Nephron (organoid): Measurements from ENCODE around the gene GPR33.

Source experiments
- H3K27ac Mint-ChIP-seq, 3 experiments: 2 replicates each; pipeline ENCODE4 v1.8.0; 2020; ENCODE audit warnings: mixed read lengths in 3 of 3, mild to moderate bottlenecking in 2 of 3, moderate library complexity in 1 of 3
- H3K27me3 Mint-ChIP-seq: 2 replicates; pipeline ENCODE4 v1.8.0; 2021; ENCODE audit warnings: low read depth, mild to moderate bottlenecking, moderate library complexity, mixed read lengths
- H3K36me3 Mint-ChIP-seq: 2 replicates; pipeline ENCODE4 v1.8.0; 2020; ENCODE audit warnings: low read depth, mixed read lengths
- H3K4me1 Mint-ChIP-seq: 2 replicates; pipeline ENCODE4 v1.8.0; 2020; ENCODE audit warnings: mixed read lengths
- H3K4me3 Mint-ChIP-seq, 3 experiments: 2 replicates each; pipeline ENCODE4 v1.8.0; 2020; ENCODE audit warnings: mild to moderate bottlenecking in 3 of 3, mixed read lengths in 3 of 3, moderate library complexity in 2 of 3
- H3K9me3 Mint-ChIP-seq: 2 replicates; pipeline ENCODE4 v1.8.0; 2020; ENCODE audit warnings: mixed read lengths
- CTCF ChIP-seq, 3 experiments: fragments of 200-600 bp; sonication (generic); IDR thresholded peaks; one replicate each; pipeline ENCODE4 v1.5.0; 2021; ENCODE audit warnings: antibody characterized with exemption in 3 of 3; ENCODE audit not compliant: unreplicated experiment in 3 of 3

GPR33 gene

DNA sequence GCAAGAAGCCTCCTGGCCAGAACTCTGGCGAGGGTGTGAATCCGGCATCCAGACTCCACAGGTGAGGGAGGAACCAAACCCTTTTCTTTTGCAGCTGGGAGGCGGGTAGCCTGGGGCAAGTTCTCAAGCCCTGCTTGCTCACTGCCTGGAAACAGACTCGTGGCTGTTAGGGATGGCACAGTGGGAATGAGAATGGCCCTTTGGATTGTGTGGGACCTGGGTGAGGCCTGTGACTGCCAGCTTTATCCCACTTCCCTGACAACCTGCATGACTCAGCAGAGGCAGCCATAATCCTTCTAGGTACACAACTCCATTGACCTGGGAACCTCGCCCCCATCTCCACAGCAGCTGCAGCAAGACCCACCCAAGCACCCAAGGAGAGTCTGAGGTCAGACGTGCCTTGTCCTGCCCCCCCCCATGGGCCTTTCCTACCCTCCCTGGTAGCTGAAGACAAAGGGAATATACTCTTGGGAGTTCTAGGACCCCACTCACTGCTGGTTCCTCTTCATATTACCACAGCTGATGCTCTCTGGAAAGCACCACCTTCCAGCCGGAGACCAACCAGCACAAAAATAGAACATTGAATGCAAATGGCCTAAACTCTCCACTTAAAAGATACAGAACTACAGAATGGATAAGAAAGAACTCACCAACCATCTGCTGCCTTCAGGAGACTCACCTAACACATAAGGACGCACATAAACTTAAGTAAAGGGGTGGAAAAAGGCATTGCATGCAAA is 5.1 kb upstream of the GPR33 start:
- TF ChIP-seq CTCF (IDR thresholded peaks at IDR 0.05; ENCODE audit: unreplicated experiment in 3 of 3) = no peak
- Mint-ChIP-seq H3K27me3 (peaks cover 11% of the 10 kb centered on the region), H3K27ac (no peak overlapping the region), H3K4me1 (no peaks in the 10 kb centered on the region), H3K9me3 (peaks cover 20% of the 10 kb centered on the region), H3K4me3 (no peak overlapping the region), H3K36me3 (no peaks in the 10 kb centered on the region)

- TF ChIP-seq CTCF (IDR thresholded peaks at IDR 0.05; ENCODE audit: unreplicated experiment in 3 of 3) = no peak
- peaks cover 11% of the 10 kb centered on the region for H3K27me3 Mint-ChIP-seq
Measured at GRCh38 chr14:31489691-31490090, 1.9 kb upstream of the GPR33 start.

GRCh38 chr14:31486764-31487163 is 1.1 kb downstream of the GPR33 start:
- Mint-ChIP-seq H3K36me3 (no peaks in the 10 kb centered on the region), H3K9me3 (no peaks in the 10 kb centered on the region), H3K4me3 (no peak overlapping the region), H3K27me3 (no peaks in the 10 kb centered on the region), H3K4me1 (no peaks in the 10 kb centered on the region), H3K27ac (no peak overlapping the region)
- no peak for TF ChIP-seq CTCF (IDR thresholded peaks at IDR 0.05; ENCODE audit: unreplicated experiment in 3 of 3)

More at GRCh38 chr14:31489691-31490090, 1.9 kb upstream of the GPR33 start:
- Mint-ChIP-seq H3K4me3 (no peak overlapping the region), H3K27ac (no peak overlapping the region), H3K4me1 (no peaks in the 10 kb centered on the region), H3K9me3 (no peaks in the 10 kb centered on the region), H3K36me3 (no peaks in the 10 kb centered on the region)

DNA sequence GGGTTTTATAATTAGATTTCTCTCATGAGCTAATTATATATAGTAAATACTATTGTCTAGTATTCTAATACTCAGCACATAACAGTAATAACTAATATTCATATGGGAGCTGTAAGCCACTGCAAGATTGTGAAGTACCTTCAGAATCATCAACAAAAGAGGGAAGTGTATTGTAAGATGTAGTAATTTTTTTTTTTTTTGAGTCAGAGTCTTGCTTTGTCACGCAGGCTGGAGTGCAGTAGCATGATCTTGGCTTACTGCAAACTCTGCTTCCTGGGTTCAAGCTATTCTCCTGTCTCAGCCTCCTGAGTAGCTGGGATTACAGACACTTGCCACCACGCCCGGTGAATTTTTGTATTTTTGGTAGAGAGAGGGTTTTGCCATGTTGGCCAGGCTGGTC is 3.1 kb downstream of the GPR33 start:
- H3K4me3 Mint-ChIP-seq = no peak overlapping the region
- H3K36me3 Mint-ChIP-seq = no peaks in the 10 kb centered on the region
- no peaks in the 10 kb centered on the region for H3K4me1 Mint-ChIP-seq
- no peaks in the 10 kb centered on the region for H3K9me3 Mint-ChIP-seq
- H3K27me3 Mint-ChIP-seq = no peaks in the 10 kb centered on the region
- no peak for TF ChIP-seq CTCF (IDR thresholded peaks at IDR 0.05; ENCODE audit: unreplicated experiment in 3 of 3)
- no peak overlapping the region for H3K27ac Mint-ChIP-seq

DNA sequence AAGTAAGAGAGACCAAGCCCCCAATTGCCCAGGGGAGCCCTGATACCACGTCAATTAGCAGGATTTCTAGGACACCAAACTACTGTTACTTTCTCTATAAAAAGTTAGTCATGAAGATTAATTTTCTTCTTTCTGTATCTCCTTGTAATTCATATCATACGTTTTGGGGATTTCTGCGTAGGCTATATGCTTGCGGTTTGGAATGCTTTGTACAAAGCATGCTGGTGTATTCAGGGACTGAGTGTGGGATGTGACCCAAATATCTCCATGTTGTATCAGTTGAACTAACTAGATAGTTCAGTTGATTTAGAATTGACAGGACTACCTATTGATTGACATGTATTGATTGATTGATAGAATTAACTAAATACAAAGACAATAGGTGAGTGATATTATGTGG is 7.7 kb downstream of the GPR33 start:
- Mint-ChIP-seq H3K27ac (no peak overlapping the region), H3K4me1 (no peaks in the 10 kb centered on the region), H3K27me3 (no peaks in the 10 kb centered on the region), H3K4me3 (no peak overlapping the region), H3K9me3 (no peaks in the 10 kb centered on the region), H3K36me3 (no peaks in the 10 kb centered on the region)
- no peak for TF ChIP-seq CTCF (IDR thresholded peaks at IDR 0.05; ENCODE audit: unreplicated experiment in 3 of 3)

DNA sequence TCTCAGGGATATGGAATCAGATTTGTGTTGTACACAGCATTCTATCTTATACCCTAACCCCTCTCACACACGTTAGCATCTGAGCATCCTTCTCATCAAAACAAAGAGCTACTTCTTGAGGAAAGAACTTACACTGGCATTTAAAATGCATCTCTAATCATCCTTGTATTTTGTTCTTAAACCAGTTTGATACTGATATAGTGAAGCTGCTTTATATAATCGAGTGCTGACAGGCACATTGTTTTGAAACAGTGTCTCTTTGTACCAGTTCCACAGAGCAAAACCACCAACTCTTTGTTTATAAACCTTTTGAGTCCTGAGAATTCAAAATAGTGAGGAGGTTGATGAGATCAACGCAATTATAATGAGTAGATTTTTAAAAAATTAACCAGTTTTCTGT is 8.8 kb downstream of the GPR33 start:
- no peak for TF ChIP-seq CTCF (IDR thresholded peaks at IDR 0.05; ENCODE audit: unreplicated experiment in 3 of 3)
- Mint-ChIP-seq H3K27ac (no peak overlapping the region), H3K4me1 (no peaks in the 10 kb centered on the region), H3K4me3 (no peak overlapping the region), H3K27me3 (no peaks in the 10 kb centered on the region), H3K36me3 (peaks cover 2% of the 10 kb centered on the region), H3K9me3 (peaks cover 2% of the 10 kb centered on the region)
